Hindlimb muscle (tissue), 1 donor: Measurements from ENCODE around the gene AGRN. TPM values are rescaled to one million over a fixed set of nuclear protein-coding genes. Genes with fewer than 3 reads are reported as not detected.
"Not testable (repeated sequence)": the region's sequence is repeated elsewhere in the genome, so short reads cannot be mapped to it uniquely, and the experiment has no call there.

Experiments
- DNase-seq: peaks from one replicate; pipeline ENCODE4 v3.0.0-alpha.2; 2013
- polyA plus RNA-seq: library from polyadenylated mRNA; unstranded; fragments of 120-200 nt; gene quantifications from one replicate; pipeline ENCODE4 v1.2.1, GENCODE V29; 2013; ENCODE audit not compliant: insufficient read length

The AGRN gene
- polyA plus RNA-seq, 1 donor = 51.3 TPM

GRCh38 chr1:981955-982558, 37.9 kb upstream of the AGRN start, which contains the start of gene PERM1:
TSS of gene PERM1 (minus strand) at chr1:982093. CDS start at chr1:981029, 1,064 bp downstream.
- DNase-seq = no peak

DNA sequence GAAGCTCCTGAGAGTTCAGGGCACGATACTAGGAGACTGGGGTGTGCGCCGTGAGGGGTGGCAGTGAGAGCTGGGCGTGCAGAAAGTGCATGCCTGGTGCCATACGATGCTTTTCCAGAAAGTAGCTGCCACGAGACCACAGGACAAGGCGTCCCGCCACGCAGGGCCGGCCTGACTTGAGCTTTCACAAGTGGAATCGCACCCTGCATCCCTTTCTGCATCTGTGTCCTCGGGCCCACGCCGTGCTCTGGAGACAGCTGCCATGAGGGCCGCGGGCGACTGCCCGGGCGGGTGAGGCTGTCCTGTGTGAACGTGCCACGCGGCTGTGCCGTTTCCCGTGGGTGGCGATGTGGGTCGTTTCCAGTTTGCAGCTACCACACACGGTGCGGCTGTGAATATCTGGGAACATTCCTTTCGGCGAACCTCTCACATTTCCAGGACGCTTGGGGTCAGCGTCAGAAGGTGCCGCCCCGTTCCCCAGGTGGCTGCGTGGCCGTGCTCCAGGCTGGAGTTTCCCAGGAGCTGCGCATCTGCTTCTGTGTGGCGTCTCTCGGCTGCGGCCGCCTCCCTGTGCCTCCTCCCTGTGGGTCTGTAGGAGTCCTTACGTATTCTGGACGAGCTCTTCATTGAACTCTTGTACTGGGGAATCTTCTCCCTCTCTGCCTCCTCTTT, 37.0 kb upstream of the AGRN start:
- DNase-seq = no peak

DNA sequence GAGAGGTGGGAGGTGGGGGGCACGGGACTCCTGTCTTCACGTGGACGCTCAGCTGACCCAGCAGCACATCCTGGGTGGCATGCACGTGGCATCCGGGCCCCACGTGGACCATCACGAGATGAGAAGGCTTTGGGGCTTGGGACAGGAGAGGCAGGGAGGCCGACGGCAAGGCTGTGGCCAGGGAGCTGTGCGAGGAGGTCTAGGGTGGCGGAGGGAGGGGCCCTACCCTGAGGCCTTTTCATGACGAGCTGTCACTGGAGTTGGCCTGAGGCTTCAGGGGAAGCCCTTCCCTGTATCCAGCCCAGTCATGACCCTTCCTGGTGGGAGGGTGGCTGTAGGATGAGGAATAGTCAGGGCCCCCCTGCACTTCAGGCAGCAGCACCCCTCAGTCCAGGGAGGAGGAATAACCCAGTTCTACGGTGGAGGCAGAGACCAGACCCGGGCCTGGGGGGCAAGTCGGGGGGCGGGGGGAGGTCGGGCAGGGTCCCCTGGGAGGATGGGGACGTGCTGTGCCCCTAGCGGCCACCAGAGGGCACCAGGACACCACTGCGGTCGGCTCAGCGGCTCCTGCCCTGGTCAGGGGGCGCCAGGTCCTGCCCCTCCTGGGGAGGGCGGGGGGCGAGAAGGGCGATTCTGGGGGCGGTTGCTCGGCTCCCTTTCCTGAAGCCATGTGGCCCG, 36.0 kb upstream of the AGRN start:
- no peak for DNase-seq

DNA sequence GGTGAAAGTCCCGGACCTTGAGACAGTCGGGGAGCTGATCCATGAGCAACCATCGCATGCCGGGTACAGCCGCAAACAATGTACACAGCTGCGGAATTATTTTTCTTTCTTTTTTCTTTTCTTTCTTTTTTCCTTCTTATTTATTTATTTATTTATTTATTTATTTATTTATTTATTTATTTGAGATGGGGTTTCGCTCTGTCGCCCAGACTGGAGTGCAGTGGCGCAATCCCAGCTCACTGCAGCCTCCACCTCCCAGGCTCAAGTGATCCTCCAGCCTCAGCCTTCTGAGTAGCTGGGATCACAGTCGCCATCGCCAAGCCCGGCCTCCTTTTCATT, 35.5 kb upstream of the AGRN start:
- no peak for DNase-seq

GRCh38 chr1:985126-985525, 34.8 kb upstream of the AGRN start:
- no peak for DNase-seq

- DNase-seq = not testable (repeated sequence)
Observed at GRCh38 chr1:988061-988460, 31.9 kb upstream of the AGRN start.

DNA sequence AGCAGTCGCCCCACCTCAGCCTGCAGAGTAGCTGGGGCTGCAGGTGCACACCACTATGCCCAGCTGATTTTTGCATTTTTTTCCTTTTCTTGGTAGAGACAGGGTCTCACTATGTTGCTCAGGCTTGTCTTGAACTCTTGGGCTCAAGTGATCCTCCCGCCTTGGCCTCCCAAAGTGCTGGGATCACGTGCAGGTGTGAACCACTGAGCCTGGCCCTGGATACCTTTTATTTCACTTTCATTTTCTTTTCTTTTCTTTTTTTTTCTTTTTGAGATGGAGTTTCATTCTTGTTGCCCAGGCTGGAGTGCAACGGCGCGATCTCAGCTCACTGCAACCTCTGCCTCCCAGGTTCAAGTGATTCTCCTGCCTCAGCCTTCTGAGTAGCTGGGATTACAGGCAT, 28.6 kb upstream of the AGRN start:
- DNase-seq = not testable (repeated sequence)

GRCh38 chr1:991895-992294, 28.0 kb upstream of the AGRN start:
- no peak for DNase-seq

DNA sequence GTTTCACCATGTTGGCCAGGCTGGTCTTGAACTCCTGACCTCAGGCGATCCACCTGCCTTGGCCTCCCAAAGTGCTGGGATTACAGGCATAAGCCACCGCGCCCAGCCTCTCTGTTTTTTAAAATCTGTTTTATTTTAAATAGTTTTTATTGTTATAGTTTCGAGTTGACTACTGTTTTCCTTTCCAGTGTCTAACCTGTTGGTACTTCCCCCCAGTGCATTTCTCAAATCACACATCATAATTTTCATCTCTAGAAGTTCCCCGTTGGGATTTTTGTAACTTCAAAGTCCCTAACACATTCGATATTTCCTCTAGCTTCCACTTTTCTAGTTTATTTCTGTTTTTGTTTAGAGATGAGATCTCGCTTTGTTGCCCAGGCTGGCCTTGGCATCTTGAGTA, 27.6 kb upstream of the AGRN start:
- no peak for DNase-seq

DNA sequence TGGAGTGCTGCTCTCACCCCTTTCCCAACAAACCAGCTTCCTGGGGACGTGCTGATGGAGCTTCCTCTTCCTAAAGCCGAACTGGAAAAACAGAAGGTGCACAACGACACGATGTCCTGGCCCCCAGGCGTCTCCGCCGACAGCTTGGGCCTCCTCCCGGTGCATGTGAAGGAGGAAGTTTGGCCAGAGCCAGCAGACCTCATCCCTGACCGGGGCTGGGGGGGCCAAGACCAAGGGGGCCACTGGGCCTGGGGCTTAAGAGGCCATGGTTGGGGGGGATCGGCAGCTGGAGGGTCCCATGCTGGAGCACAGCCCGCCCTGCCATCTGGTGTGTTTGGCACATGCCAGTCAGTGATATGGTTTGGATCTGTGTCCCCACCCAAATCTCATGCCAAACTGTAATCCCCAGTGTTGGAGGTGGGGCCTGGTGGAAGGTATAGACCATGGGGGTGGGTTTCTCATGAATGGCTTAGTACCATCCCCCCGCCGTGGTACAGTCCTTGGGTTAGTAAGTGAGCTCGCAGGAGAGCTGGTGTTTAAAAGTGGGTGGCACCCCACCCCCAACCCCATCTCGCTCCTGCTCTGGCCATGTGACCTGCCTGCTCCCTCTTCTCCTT, 26.4 kb upstream of the AGRN start:
- no peak for DNase-seq

DNA sequence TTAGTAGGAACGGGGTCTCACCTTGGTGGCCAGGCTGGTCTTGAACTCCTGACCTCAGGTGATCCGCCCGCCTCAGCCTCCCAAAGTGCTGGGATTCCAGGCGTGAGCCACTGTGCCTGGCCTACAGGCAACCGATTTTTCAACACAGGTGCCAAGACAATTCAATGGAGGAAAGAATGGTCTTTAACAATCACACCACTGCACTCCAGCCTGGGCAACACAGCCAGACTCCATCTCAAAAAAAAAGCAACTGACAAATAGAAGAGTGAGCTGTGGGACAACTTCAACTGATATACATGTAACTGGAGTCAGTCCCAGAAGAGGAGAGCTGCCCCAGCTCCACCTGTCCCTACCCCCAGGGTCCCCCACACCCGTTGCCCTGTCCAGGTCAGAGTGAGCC, 25.4 kb upstream of the AGRN start:
- not testable (repeated sequence) for DNase-seq

DNA sequence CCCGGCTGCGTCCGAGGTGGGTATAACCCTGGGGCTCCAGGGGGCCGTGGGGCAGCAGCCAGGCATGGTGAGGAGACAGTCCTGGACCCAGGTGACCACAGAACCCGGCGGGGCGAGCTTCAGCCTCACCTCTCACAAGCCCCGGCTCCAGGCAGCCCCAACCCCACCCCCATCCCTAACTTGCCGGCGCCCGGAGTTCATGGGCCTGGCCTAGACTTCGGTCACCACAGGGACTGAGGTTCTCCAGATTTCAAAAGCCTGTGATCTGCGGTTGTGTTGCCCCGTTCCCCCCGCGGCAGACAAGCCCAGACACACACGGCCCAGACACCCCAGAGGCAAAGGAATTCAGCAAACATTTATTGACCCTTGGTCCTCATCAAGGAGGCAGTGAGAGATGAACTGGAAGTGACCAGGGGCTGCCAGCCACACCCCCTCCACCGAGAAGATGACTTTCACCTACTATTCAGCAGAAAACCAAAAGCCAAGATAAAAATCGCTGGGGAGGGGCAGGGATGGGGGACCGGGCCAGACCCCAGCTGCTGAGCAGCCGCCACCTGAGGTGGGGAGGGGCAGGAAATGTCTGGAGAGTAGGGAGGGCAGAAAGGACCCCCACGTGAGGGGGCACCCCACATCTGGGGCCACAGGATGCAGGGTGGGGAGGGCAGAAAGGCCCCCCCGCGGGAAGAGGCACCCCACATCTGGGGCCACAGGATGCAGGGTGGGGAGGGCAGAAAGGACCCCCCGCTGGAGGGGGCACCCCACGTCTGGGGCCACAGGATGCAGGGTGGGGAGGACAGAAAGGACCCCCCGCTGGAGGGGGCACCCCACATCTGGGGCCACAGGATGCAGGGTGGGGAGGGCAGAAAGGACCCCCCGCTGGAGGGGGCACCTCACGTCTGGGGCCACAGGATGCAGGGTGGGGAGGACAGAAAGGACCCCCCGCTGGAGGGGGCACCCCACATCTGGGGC, 24.0 kb upstream of the AGRN start:
- DNase-seq = no peak

- DNase-seq = no peak
Observed at GRCh38 chr1:996851-997712, 22.8 kb upstream of the AGRN start.

DNA sequence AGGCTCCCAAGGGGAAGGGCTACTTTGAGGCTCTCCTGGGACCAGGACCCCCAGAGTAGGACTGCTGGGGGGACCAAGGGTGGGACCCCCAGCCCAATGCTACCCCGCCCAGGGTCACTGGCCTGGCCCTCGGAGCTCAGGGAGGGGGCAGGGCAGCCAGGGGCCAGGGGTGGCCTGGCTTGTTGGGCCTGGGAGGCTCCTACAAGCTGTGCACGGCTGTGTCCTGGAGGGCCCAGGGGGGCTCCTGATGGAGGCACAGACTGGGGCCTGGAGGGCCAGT, 22.3 kb upstream of the AGRN start:
- DNase-seq = no peak

- no peak for DNase-seq
Observed at GRCh38 chr1:997993-998744, 21.8 kb upstream of the AGRN start.

DNA sequence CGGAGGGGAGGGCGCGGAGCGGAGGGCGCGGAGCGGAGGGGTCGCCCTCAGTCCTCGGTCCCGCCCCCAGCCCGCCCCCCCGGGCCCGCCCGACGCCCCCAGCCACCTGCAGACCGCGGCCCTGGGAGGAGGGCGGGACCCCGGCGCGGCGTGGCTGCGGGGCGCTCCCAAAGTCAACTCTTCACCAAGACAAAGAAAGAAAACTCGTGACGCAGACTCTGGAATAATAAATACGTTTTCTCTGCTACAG, 21.2 kb upstream of the AGRN start:
- no peak for DNase-seq

DNA sequence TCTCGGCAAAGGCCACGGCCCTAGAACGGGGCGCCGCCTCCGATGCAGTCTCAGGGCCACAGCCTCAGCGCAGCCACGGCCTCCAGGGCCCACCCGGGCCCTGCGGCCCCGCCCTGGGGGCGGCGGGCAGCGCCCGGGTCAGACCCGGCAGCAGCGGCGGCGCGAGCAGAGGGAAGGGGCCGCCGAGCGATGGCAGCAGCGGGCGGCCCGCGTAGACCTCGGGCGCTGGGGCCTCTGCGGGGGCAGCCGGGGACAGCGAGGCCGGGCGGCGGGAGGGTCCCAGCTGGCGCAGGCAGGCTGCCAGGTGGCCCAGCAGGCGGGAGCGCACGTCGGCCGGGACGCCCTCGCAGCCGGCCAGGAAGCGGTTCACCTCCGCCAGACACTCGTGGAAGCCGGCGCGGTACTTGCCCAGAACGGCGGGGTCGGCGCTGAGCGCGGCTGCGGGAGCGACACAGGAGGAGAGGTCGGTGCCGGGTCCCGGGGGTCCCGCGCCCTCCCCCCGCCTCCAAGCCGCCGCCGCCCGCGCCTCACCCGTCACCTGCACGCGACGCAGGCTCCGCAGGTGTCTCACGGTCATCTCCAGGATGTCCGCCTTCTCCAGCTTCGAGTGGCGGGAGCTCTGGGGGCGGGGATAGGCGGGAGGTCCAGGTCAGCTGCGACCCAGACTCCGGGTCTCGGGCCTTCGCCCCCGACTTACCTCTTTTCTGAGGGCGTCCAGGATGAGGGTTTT, 20.8 kb upstream of the AGRN start:
- no peak for DNase-seq

DNA sequence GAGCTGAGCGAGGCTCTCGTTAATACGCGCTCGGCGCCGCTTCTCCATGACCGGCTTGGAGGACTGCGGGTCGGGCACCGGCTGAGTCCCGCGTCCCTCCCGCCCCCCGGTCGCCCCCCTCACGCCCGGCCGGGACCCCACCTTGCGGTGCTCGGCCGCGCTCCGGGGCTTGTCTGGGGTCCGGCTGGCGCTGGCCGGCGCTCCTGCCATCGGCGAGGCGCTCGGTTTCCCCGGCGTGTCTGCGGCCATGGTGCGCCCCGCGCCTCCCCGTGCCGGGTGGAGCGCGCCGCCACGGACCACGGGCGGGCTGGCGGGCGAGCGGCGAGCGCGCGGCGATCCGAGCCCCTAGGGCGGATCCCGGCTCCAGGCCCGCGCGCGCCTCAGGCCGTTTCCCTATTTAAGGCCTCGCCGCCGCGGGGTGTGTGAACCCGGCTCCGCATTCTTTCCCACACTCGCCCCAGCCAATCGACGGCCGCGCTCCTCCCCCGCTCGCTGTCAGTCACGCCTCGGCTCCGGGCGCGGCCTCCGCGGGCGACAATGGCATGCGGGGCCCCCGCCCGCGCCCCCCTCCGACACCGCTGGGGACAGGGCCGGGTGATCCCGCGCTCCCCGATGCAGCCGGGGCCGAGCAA, 20.1 kb upstream of the AGRN start, which contains the start of gene HES4:
Gene HES4, minus strand, starts transcription at position 373 of the 632 bp plus-strand sequence. Its CDS starts 124 bp downstream, at position 249.
- peak; percentile 91 for DNase-seq

- peak; percentile 87 for DNase-seq
Observed at GRCh38 chr1:1000357-1001056, 19.4 kb upstream of the AGRN start.
